ENCODE measurements around the gene HECTD1.
"Not testable (repeated sequence)": the region's sequence is repeated elsewhere in the genome, so short reads cannot be mapped to it uniquely, and the experiment has no call there.

HECTD1 gene

GRCh38 chr14:31192544-31192943 lies 15.0 kb downstream of the HECTD1 start:
- DNase-seq: not testable (repeated sequence)

- no peak for DNase-seq
Measured at GRCh38 chr14:31190717-31191263, 16.8 kb downstream of the HECTD1 start.

- DNase-seq: no peak
Measured at GRCh38 chr14:31190219-31190603, 17.4 kb downstream of the HECTD1 start.

- DNase-seq: no peak
Measured at GRCh38 chr14:31189346-31190218, 18.0 kb downstream of the HECTD1 start.

GRCh38 chr14:31188744-31189143 lies 18.8 kb downstream of the HECTD1 start:
- no peak for DNase-seq

GRCh38 chr14:31182016-31182415 lies 25.6 kb downstream of the HECTD1 start:
- not testable (repeated sequence) for DNase-seq

- DNase-seq: no peak
Measured at GRCh38 chr14:31181271-31181670, 26.3 kb downstream of the HECTD1 start.

- DNase-seq: no peak
Measured at GRCh38 chr14:31180299-31181051, 27.1 kb downstream of the HECTD1 start.

GRCh38 chr14:31174433-31174832 lies 33.2 kb downstream of the HECTD1 start:
- no peak for DNase-seq

- DNase-seq: no peak
Measured at GRCh38 chr14:31173120-31173837, 34.3 kb downstream of the HECTD1 start.

GRCh38 chr14:31172084-31172483 lies 35.5 kb downstream of the HECTD1 start:
- DNase-seq: no peak

- no peak for DNase-seq
Measured at GRCh38 chr14:31170411-31170810, 37.2 kb downstream of the HECTD1 start.

- DNase-seq: no peak
Measured at GRCh38 chr14:31169877-31170276, 37.7 kb downstream of the HECTD1 start.

GRCh38 chr14:31167032-31167431 lies 40.6 kb downstream of the HECTD1 start:
- DNase-seq: no peak

GRCh38 chr14:31166271-31166561 lies 41.4 kb downstream of the HECTD1 start:
- DNase-seq: no peak

- no peak for DNase-seq
Measured at GRCh38 chr14:31164115-31164514, 43.5 kb downstream of the HECTD1 start.

GRCh38 chr14:31162910-31163649 lies 44.5 kb downstream of the HECTD1 start:
- no peak for DNase-seq

GRCh38 chr14:31161274-31161673 lies 46.3 kb downstream of the HECTD1 start:
- no peak for DNase-seq

GRCh38 chr14:31159682-31160296 lies 47.8 kb downstream of the HECTD1 start:
- no peak for DNase-seq

- no peak for DNase-seq
Measured at GRCh38 chr14:31154956-31155355, 52.6 kb downstream of the HECTD1 start.

- no peak for DNase-seq
Measured at GRCh38 chr14:31142455-31143087, 65.0 kb downstream of the HECTD1 start.

All from stimulated activated CD4-positive, alpha-beta T cell treated with anti-CD3 and anti-CD28 coated beads, Interleukin-4, amount 100 ng/mL, for 4 hours (primary cell).